Measurements from ENCODE around the gene FMN1.

Gene FMN1

DNA sequence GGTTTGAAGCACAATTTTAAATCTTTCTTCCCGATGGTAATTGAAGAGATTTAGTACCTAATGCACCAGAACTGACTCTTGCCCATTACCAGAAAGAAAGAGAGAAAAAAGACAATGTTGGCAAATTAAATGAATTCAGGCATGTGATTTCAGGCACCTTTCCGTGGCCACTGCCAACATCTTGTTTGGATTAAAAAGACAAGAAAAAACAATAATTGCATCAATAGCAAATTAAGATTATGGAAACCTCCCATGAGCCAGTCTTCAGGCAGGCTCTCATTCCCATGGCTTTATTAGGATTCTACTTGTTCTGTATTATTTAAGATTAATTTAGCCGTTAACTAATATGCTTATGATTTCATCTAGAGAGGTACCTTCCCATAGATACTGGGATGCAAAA lies 283.7 kb downstream of the FMN1 start:
- TF ChIP-seq, protein P1, sequence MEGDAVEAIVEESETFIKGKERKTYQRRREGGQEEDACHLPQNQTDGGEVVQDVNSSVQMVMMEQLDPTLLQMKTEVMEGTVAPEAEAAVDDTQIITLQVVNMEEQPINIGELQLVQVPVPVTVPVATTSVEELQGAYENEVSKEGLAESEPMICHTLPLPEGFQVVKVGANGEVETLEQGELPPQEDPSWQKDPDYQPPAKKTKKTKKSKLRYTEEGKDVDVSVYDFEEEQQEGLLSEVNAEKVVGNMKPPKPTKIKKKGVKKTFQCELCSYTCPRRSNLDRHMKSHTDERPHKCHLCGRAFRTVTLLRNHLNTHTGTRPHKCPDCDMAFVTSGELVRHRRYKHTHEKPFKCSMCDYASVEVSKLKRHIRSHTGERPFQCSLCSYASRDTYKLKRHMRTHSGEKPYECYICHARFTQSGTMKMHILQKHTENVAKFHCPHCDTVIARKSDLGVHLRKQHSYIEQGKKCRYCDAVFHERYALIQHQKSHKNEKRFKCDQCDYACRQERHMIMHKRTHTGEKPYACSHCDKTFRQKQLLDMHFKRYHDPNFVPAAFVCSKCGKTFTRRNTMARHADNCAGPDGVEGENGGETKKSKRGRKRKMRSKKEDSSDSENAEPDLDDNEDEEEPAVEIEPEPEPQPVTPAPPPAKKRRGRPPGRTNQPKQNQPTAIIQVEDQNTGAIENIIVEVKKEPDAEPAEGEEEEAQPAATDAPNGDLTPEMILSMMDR (IDR thresholded peaks at IDR 0.05; ENCODE audit: low read depth, low read length), result no peak
- H3K9me3 ChIP-seq, result no peaks in the 10 kb centered on the region
- no peaks in the 10 kb centered on the region for H3K27me3 ChIP-seq
- no peaks in the 10 kb centered on the region; the same call in 1 of the 2 replicates for H3K4me1 ChIP-seq
- no peaks in the 10 kb centered on the region for H3K36me3 ChIP-seq
- H3K4me3 ChIP-seq (ENCODE audit: low read depth, low read length), result no peak overlapping the region
- no peak for DNase-seq

DNA sequence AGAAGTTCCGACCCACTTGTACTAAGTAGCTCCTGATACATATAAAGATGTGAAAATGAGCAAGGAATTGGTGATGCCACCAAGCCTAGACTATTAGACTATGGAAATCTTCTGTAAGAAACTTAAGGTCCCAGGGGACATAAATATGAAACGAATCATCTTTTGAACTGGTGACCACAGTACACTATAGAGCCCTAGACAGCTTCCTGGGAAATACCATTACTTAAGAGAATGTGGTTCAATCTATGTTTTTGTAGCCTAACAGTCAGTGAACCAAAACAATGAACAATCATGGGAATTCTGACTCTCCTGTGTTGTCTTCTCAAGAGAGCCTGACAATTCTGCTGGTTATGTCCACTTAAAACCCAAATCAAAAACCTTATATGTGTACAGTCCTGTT lies 285.1 kb downstream of the FMN1 start:
- no peak for DNase-seq
- no peaks in the 10 kb centered on the region for H3K27me3 ChIP-seq
- no peaks in the 10 kb centered on the region; the same call in 1 of the 2 replicates for H3K4me1 ChIP-seq

DNA sequence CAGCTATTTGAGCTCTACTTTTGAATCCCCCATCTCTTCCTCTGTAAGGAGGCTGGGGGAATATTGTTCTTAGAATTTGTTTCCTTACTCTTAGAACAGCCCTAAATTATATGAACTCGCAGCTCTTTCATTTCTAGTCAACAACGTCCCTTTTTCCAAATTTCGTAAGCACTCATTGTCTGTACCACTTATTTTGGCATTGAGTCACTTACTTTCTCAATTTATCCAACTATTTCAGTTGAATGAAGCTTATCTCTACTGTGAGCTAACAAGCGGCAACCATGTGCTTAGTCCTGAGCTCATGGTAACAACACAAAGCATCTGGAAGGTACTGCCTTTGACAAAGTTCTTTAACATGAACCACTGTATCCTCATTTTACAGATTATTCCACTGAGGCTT lies 285.6 kb downstream of the FMN1 start:
- Histone ChIP-seq H3K4me1 (no peaks in the 10 kb centered on the region; the same call in 1 of the 2 replicates), H3K4me3 (ENCODE audit: low read depth, low read length) (no peak overlapping the region), H3K36me3 (no peaks in the 10 kb centered on the region), H3K9me3 (no peaks in the 10 kb centered on the region), H3K27me3 (no peaks in the 10 kb centered on the region)
- DNase-seq, result no peak
- TF ChIP-seq, protein P1 (IDR thresholded peaks at IDR 0.05; ENCODE audit: low read depth, low read length), result no peak

More for the DNA sequence above, 285.1 kb downstream of the FMN1 start:
- no peaks in the 10 kb centered on the region for H3K36me3 ChIP-seq
- H3K9me3 ChIP-seq, result no peaks in the 10 kb centered on the region
- no peak overlapping the region for H3K4me3 ChIP-seq (ENCODE audit: low read depth, low read length)
- TF ChIP-seq, protein P1 (IDR thresholded peaks at IDR 0.05; ENCODE audit: low read depth, low read length), result no peak

DNA sequence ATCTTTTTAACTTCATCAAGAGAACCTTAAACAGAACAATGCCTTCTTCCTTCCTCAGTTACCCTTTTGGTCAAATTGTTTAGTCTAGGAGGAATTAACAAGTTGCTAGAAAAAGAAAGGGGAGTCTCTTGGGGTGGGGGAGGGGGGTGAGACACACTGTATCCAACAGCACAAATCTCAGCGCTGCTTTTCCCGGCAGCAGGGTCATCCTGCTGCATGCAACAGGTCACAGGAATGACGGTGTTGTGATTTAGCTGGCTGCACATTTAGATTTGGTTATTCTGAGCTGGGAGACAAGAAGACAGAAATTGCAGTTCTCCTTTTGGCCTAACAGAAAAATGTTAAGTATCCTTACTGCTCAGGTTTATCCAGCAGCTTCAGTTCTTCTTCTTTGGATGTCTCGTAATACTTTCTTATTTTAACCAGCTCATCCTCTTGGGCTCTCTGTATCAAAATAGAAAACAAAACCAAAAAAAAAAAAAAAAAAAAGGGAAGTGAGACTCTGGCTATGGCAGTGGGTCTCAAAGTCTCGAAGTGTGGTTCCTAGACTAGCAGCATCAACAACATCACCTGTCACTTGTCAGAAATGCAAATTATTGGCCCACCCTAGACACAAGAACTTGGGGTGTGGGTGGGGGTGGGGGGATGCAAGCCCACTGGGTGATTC lies 286.2 kb downstream of the FMN1 start:
- Histone ChIP-seq H3K4me3 (ENCODE audit: low read depth, low read length) (no peak overlapping the region), H3K36me3 (no peaks in the 10 kb centered on the region), H3K4me1 (no peaks in the 10 kb centered on the region; the same call in 1 of the 2 replicates), H3K9me3 (no peaks in the 10 kb centered on the region), H3K27me3 (no peaks in the 10 kb centered on the region)
- TF ChIP-seq, protein P1 (IDR thresholded peaks at IDR 0.05; ENCODE audit: low read depth, low read length), result no peak
- no peak for DNase-seq

DNA sequence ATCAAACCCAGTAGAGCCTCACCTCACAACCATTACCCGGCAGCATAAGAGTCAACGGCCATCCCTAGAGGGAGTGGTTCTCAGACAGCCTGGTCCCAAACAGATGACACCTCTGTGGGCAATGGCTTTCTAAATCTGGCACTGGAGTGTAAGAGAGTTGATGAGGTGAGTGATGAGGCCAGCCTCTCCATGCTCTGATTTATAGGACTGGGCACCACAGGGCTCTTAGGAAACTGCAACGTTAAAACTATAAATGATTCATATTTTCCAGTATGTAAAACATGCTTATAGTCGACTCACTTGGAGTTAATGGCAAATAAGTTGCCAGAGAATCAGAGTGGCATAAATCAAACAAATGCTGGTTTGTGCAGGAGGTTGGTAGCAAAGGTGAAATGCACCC lies 289.0 kb downstream of the FMN1 start:
- no peak for DNase-seq
- TF ChIP-seq, protein P1 (IDR thresholded peaks at IDR 0.05; ENCODE audit: low read depth, low read length), result no peak

DNA sequence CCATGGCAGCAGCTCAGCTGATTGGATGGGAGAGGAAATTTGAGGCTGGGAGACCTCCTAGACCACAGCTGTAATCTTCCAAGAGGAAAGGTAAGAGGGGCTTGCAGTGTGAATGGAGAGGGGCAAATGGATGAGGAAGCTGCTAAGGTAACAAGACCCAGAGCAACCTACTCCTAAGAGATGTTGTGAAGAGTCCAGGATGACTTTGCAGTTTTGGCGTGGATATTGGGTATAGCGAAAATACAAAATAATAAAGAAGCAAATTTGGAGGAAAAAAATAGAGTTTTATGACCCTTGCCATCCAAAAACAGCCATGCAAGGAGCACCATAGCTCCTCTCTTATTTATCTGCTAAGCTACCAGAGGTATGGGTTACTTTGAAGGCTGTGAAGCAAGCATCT lies 290.1 kb downstream of the FMN1 start:
- Histone ChIP-seq H3K27me3 (no peaks in the 10 kb centered on the region), H3K4me1 (no peaks in the 10 kb centered on the region), H3K4me3 (ENCODE audit: low read depth, low read length) (no peak overlapping the region), H3K9me3 (no peaks in the 10 kb centered on the region), H3K36me3 (no peaks in the 10 kb centered on the region)
- TF ChIP-seq, protein P1 (IDR thresholded peaks at IDR 0.05; ENCODE audit: low read depth, low read length), result no peak
- no peak for DNase-seq

More for the DNA sequence above, 289.0 kb downstream of the FMN1 start:
- no peaks in the 10 kb centered on the region for H3K4me1 ChIP-seq
- H3K36me3 ChIP-seq, result no peaks in the 10 kb centered on the region
- no peak overlapping the region for H3K4me3 ChIP-seq (ENCODE audit: low read depth, low read length)
- no peaks in the 10 kb centered on the region for H3K27me3 ChIP-seq
- no peaks in the 10 kb centered on the region for H3K9me3 ChIP-seq
